Liver (tissue), 3 donors: ENCODE data around the gene UNG.

ENCODE experiments used
- GABPA ChIP-seq, 2 donors: IDR thresholded peaks in 1 of 2; conservative IDR thresholded peaks in 1 of 2; 2 replicates each; pipeline ENCODE4 v1.6.1; 2016; ENCODE audit warnings: antibody characterized with exemption in 2 of 2, mild to moderate bottlenecking in 1 of 2, moderate library complexity in 1 of 2
- RAD21 ChIP-seq, 2 donors: IDR thresholded peaks; 2 replicates each; pipeline ENCODE4 v1.6.1; 2016; ENCODE audit warnings: antibody characterized with exemption in 2 of 2, mild to moderate bottlenecking in 2 of 2
- YY1 ChIP-seq: IDR thresholded peaks from 2 replicates; pipeline ENCODE4 v1.6.1; 2016; ENCODE audit warnings: antibody characterized with exemption, mild to moderate bottlenecking
- TF ChIP-seq, protein P1 (sequence below): fragments of 150-350 bp; IDR thresholded peaks from 2 replicates; pipeline ENCODE4 v1.5.1; 2017; ENCODE audit warnings: improper control_type of control experiment, low read depth, low read length; ENCODE audit not compliant: missing input control
- TF ChIP-seq, protein P2 (sequence below): IDR thresholded peaks from 2 replicates; pipeline ENCODE4 v1.6.1; 2016; ENCODE audit warnings: antibody characterized with exemption
- donor health status: healthy.
- donor health status: healthy.

DNA sequence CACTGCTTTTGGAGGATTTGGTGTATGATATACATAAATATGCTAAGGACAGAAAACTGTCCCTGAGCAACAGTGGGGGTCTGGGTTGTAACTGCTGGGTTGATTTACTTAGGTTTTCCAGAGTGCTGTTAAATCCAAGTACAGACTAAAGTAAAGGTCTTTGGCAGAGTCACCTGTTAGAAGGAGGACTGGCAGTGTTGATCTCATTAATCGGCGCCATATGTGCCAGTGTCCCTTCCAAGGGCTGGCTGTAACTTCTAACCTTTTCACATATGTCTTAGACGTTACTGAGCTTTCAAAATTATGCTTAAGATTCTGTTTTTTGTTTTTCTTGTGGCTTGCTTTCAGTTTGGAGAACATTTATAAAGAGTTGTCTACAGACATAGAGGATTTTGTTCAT lies 5.1 kb downstream of the UNG start:
- TF ChIP-seq, protein P1, sequence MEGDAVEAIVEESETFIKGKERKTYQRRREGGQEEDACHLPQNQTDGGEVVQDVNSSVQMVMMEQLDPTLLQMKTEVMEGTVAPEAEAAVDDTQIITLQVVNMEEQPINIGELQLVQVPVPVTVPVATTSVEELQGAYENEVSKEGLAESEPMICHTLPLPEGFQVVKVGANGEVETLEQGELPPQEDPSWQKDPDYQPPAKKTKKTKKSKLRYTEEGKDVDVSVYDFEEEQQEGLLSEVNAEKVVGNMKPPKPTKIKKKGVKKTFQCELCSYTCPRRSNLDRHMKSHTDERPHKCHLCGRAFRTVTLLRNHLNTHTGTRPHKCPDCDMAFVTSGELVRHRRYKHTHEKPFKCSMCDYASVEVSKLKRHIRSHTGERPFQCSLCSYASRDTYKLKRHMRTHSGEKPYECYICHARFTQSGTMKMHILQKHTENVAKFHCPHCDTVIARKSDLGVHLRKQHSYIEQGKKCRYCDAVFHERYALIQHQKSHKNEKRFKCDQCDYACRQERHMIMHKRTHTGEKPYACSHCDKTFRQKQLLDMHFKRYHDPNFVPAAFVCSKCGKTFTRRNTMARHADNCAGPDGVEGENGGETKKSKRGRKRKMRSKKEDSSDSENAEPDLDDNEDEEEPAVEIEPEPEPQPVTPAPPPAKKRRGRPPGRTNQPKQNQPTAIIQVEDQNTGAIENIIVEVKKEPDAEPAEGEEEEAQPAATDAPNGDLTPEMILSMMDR = no peak
- TF ChIP-seq RAD21 (IDR thresholded peaks at IDR 0.05) (no peak), GABPA (IDR thresholded peaks at IDR 0.05 in 1 of 2, conservative IDR thresholded peaks at IDR 0.05 in 1 of 2) (no peak), YY1 (no peak)
- TF ChIP-seq, protein P2, sequence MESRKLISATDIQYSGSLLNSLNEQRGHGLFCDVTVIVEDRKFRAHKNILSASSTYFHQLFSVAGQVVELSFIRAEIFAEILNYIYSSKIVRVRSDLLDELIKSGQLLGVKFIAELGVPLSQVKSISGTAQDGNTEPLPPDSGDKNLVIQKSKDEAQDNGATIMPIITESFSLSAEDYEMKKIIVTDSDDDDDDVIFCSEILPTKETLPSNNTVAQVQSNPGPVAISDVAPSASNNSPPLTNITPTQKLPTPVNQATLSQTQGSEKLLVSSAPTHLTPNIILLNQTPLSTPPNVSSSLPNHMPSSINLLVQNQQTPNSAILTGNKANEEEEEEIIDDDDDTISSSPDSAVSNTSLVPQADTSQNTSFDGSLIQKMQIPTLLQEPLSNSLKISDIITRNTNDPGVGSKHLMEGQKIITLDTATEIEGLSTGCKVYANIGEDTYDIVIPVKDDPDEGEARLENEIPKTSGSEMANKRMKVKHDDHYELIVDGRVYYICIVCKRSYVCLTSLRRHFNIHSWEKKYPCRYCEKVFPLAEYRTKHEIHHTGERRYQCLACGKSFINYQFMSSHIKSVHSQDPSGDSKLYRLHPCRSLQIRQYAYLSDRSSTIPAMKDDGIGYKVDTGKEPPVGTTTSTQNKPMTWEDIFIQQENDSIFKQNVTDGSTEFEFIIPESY = no peak
